DMS53 (cell line): ENCODE data around the gene ZC3H12D.
"Not testable (repeated sequence)": the region's sequence is repeated elsewhere in the genome, so short reads cannot be mapped to it uniquely, and the experiment has no call there.

Experiments used
- DNase-seq: peaks from one replicate; lab custom pipeline; 2025; lab: John Stamatoyannopoulos, UW

Gene ZC3H12D

GRCh38 chr6:149483849-149484655 is 762 bp downstream of the ZC3H12D start:
- DNase-seq: no peak

GRCh38 chr6:149483334-149483725 is 1.5 kb downstream of the ZC3H12D start:
- no peak for DNase-seq

- DNase-seq: no peak
Observed at GRCh38 chr6:149482545-149483333, 2.1 kb downstream of the ZC3H12D start.

GRCh38 chr6:149480502-149481280 is 4.1 kb downstream of the ZC3H12D start:
- DNase-seq: no peak

- DNase-seq: no peak
Observed at GRCh38 chr6:149478631-149479314, 6.0 kb downstream of the ZC3H12D start.

- DNase-seq: no peak
Observed at GRCh38 chr6:149477544-149477943, 7.3 kb downstream of the ZC3H12D start.

- DNase-seq: no peak
Observed at GRCh38 chr6:149476789-149477455, 7.9 kb downstream of the ZC3H12D start.

GRCh38 chr6:149474108-149474935 is 10.5 kb downstream of the ZC3H12D start:
- no peak for DNase-seq

- DNase-seq: no peak
Observed at GRCh38 chr6:149473080-149474052, 11.4 kb downstream of the ZC3H12D start.

- no peak for DNase-seq
Observed at GRCh38 chr6:149472241-149472640, 12.6 kb downstream of the ZC3H12D start.

- no peak for DNase-seq
Observed at GRCh38 chr6:149471801-149472200, 13.0 kb downstream of the ZC3H12D start.

- no peak for DNase-seq
Observed at GRCh38 chr6:149470948-149471347, 13.9 kb downstream of the ZC3H12D start.

GRCh38 chr6:149468179-149468578 is 16.6 kb downstream of the ZC3H12D start:
- no peak for DNase-seq

GRCh38 chr6:149467265-149467664 is 17.5 kb downstream of the ZC3H12D start:
- DNase-seq: no peak

- no peak for DNase-seq
Observed at GRCh38 chr6:149464411-149464810, 20.4 kb downstream of the ZC3H12D start.

GRCh38 chr6:149463781-149464180 is 21.0 kb downstream of the ZC3H12D start:
- peak; percentile 9 for DNase-seq

- not testable (repeated sequence) for DNase-seq
Observed at GRCh38 chr6:149462712-149463111, 22.1 kb downstream of the ZC3H12D start.

GRCh38 chr6:149461670-149462069 is 23.1 kb downstream of the ZC3H12D start:
- DNase-seq: peak; percentile 33

- DNase-seq: not testable (repeated sequence)
Observed at GRCh38 chr6:149460249-149460648, 24.6 kb downstream of the ZC3H12D start.
